T-helper 1 cell (primary cell): ENCODE results near the gene EFCAB7.

ENCODE experiments used
- DNase-seq, 5 donors: peaks; one replicate each; pipeline ENCODE4 v3.0.0-alpha.2; 2012 to 2020
- total RNA-seq, 4 donors: gene quantifications; one replicate each; lab custom pipeline; 2026; lab: John Stamatoyannopoulos, UW

EFCAB7 gene
- 7.1 to 12.8 (median 10.4) reads per million in 4 donors for total RNA-seq

- peak; percentile 47 to 89 (median 66) for DNase-seq
Observed at GRCh38 chr1:63522891-63523728, at the start of gene EFCAB7, which contains the start of gene ITGB3BP. TSS of gene EFCAB7 (plus strand) at chr1:63523525. CDS start at chr1:63525573, 2,048 bp downstream. TSS of gene ITGB3BP (minus strand) at chr1:63523225. CDS start at chr1:63523133, 92 bp downstream.

GRCh38 chr1:63475761-63476160 lies 47.6 kb upstream of the EFCAB7 start:
- DNase-seq = no peak

GRCh38 chr1:63480057-63480456 lies 43.3 kb upstream of the EFCAB7 start:
- no peak for DNase-seq

- DNase-seq = no peak
Observed at GRCh38 chr1:63486629-63487028, 36.7 kb upstream of the EFCAB7 start.

- no peak for DNase-seq
Observed at GRCh38 chr1:63487336-63488065, 35.8 kb upstream of the EFCAB7 start.

GRCh38 chr1:63497577-63497976 lies 25.7 kb upstream of the EFCAB7 start:
- no peak for DNase-seq

- DNase-seq = no peak
Observed at GRCh38 chr1:63498106-63498505, 25.2 kb upstream of the EFCAB7 start.

- no peak for DNase-seq
Observed at GRCh38 chr1:63501256-63501655, 22.1 kb upstream of the EFCAB7 start.

- no peak for DNase-seq
Observed at GRCh38 chr1:63506782-63507181, 16.5 kb upstream of the EFCAB7 start.

GRCh38 chr1:63509718-63510117 lies 13.6 kb upstream of the EFCAB7 start:
- DNase-seq = no peak

- DNase-seq = no peak
Observed at GRCh38 chr1:63512584-63512983, 10.7 kb upstream of the EFCAB7 start.

- no peak for DNase-seq
Observed at GRCh38 chr1:63516629-63517028, 6.7 kb upstream of the EFCAB7 start.

- DNase-seq = no peak
Observed at GRCh38 chr1:63523738-63524137, 413 bp downstream of the EFCAB7 start.

- DNase-seq = no peak
Observed at GRCh38 chr1:63524201-63524600, 876 bp downstream of the EFCAB7 start.

- DNase-seq = no peak
Observed at GRCh38 chr1:63532727-63533126, 9.4 kb downstream of the EFCAB7 start.

- DNase-seq = no peak
Observed at GRCh38 chr1:63533931-63534330, 10.6 kb downstream of the EFCAB7 start.

- DNase-seq = no peak
Observed at GRCh38 chr1:63534406-63534805, 11.1 kb downstream of the EFCAB7 start.

- no peak for DNase-seq
Observed at GRCh38 chr1:63537006-63537405, 13.7 kb downstream of the EFCAB7 start.

- DNase-seq = no peak
Observed at GRCh38 chr1:63537940-63538339, 14.6 kb downstream of the EFCAB7 start.

GRCh38 chr1:63545780-63546179 lies 22.5 kb downstream of the EFCAB7 start:
- DNase-seq = no peak

GRCh38 chr1:63547621-63548294 lies 24.4 kb downstream of the EFCAB7 start:
- no peak for DNase-seq

- DNase-seq = no peak
Observed at GRCh38 chr1:63548303-63548702, 25.0 kb downstream of the EFCAB7 start.

- no peak for DNase-seq
Observed at GRCh38 chr1:63548877-63549276, 25.6 kb downstream of the EFCAB7 start.
